BJ (cell line): Measurements from ENCODE around the gene CACFD1. TPM values are rescaled to one million over a fixed set of nuclear protein-coding genes. Genes with fewer than 3 reads are reported as not detected.

Experiments
- CTCF ChIA-PET: fragments of 350-600 bp; formaldehyde crosslinking; extraction: SDS; loops from one replicate; lab custom pipeline; 2021; ENCODE audit warnings: antibody characterized with exemption, inconsistent platforms; lab: Yijun Ruan, JAX
- POLR2A ChIA-PET: fragments of 300-600 bp; sonication (Branson Sonifier 250); formaldehyde crosslinking; extraction: SDS; loops from one replicate; lab custom pipeline; 2021; ENCODE audit warnings: antibody characterized with exemption; lab: Charles Lee
- DNase-seq: peaks from one replicate; pipeline ENCODE4 v3.0.0-alpha.2; 2011; ENCODE audit warnings: low read depth
- H3K27me3 ChIP-seq: 2 replicates; pipeline ENCODE4 v1.6.0; 2011; ENCODE audit warnings: low read length; ENCODE audit not compliant: control insufficient read depth, insufficient read depth
- H3K36me3 ChIP-seq: 2 replicates; pipeline ENCODE4 v1.5.1; 2011; ENCODE audit warnings: low read length; ENCODE audit not compliant: control insufficient read depth, insufficient read depth
- H3K4me3 ChIP-seq: 2 replicates; pipeline ENCODE4 v1.5.1; 2011; ENCODE audit warnings: low read depth, mild to moderate bottlenecking, control low read depth, low read length
- polyA plus RNA-seq: library from polyadenylated mRNA; depleted of rRNA; stranded (reverse); fragments of >200 nt; gene quantifications from 2 replicates; pipeline ENCODE4 v1.2.3, GENCODE V29; 2011
- TF ChIP-seq, protein P1 (sequence below): IDR thresholded peaks from 2 replicates; pipeline ENCODE4 v1.5.1; 2011; ENCODE audit warnings: low read depth, mild to moderate bottlenecking, control low read depth, inconsistent platforms, low read length, moderate library complexity; ENCODE audit not compliant: insufficient read depth

CACFD1 gene
- polyA plus RNA-seq, 1 experiment: 19.1 TPM

DNA sequence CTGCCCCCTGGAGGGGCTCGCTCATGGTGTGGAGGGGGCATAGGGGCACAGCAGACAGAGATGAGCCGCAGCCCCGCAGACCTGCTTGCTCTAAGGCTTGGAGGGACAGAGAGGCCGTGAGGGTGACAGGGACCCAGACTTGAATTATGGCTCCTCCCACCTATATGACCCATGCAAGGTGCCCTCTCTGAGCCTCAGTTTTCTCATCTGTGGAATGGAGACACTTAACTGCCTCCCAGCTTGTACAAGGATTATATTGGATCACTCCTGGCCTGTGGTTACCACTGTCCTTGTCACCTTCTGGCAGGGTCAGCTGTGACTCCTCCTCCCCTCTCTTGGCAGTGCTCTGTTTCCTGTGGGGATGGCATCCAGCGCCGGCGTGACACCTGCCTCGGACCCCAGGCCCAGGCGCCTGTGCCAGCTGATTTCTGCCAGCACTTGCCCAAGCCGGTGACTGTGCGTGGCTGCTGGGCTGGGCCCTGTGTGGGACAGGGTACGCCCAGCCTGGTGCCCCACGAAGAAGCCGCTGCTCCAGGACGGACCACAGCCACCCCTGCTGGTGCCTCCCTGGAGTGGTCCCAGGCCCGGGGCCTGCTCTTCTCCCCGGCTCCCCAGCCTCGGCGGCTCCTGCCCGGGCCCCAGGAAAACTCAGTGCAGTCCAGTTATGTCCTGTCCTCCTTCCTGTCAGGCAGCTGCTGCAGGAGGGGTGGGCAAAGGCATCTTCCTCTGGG, 4.7 kb upstream of the CACFD1 start:
- H3K36me3 ChIP-seq: no peaks in the 10 kb centered on the region
- no peak overlapping the region for H3K4me3 ChIP-seq
- ChIA-PET CTCF (interaction anchor here (1.5 kb wide), 1 partner anchor 269 kb away, joined by 3 read pairs; no protein-coding TSS in a partner anchor), POLR2A (no interaction called here)
- no peak for DNase-seq
- TF ChIP-seq, protein P1, sequence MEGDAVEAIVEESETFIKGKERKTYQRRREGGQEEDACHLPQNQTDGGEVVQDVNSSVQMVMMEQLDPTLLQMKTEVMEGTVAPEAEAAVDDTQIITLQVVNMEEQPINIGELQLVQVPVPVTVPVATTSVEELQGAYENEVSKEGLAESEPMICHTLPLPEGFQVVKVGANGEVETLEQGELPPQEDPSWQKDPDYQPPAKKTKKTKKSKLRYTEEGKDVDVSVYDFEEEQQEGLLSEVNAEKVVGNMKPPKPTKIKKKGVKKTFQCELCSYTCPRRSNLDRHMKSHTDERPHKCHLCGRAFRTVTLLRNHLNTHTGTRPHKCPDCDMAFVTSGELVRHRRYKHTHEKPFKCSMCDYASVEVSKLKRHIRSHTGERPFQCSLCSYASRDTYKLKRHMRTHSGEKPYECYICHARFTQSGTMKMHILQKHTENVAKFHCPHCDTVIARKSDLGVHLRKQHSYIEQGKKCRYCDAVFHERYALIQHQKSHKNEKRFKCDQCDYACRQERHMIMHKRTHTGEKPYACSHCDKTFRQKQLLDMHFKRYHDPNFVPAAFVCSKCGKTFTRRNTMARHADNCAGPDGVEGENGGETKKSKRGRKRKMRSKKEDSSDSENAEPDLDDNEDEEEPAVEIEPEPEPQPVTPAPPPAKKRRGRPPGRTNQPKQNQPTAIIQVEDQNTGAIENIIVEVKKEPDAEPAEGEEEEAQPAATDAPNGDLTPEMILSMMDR: no peak
- no peaks in the 10 kb centered on the region for H3K27me3 ChIP-seq

DNA sequence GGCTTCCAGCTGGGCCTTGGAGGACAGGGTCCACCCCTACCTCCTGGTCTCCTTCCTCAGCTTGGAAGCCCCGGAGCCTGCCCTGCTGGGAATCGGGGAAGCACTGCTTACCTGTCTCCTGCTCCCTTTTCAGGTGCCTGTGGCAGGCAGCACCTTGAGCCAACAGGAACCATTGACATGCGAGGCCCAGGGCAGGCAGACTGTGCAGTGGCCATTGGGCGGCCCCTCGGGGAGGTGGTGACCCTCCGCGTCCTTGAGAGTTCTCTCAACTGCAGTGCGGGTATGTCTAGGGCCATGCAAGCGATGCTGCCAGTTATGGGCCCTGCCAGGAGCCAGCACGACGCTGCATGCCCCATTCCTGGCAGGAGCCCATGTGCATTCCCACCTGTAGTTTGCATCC, 3.8 kb upstream of the CACFD1 start:
- Histone ChIP-seq H3K27me3 (no peaks in the 10 kb centered on the region), H3K36me3 (no peaks in the 10 kb centered on the region), H3K4me3 (no peak overlapping the region)
- TF ChIP-seq, protein P1: no peak
- no peak for DNase-seq
- ChIA-PET POLR2A (no interaction called here), CTCF (no interaction called here)

DNA sequence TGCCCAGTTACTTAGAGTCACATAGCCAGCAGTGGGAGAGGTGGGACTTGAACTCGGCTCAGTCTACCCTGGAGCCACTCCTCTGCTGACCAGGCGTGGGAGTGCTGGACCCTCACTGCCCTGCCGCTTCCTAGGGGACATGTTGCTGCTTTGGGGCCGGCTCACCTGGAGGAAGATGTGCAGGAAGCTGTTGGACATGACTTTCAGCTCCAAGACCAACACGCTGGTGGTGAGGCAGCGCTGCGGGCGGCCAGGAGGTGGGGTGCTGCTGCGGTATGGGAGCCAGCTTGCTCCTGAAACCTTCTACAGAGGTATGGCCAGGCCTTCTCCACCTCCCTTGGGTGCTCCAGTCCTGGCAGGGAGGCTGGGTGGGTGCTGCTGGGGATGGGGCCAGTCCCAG, 3.4 kb upstream of the CACFD1 start:
- no peak for DNase-seq
- TF ChIP-seq, protein P1: 0 out of 2 replicates have a peak, but pooled peaks have one; percentile 10
- H3K27me3 ChIP-seq: no peaks in the 10 kb centered on the region
- POLR2A ChIA-PET: no interaction called here
- CTCF ChIA-PET: no interaction called here
- no peak overlapping the region for H3K4me3 ChIP-seq
- no peaks in the 10 kb centered on the region for H3K36me3 ChIP-seq

DNA sequence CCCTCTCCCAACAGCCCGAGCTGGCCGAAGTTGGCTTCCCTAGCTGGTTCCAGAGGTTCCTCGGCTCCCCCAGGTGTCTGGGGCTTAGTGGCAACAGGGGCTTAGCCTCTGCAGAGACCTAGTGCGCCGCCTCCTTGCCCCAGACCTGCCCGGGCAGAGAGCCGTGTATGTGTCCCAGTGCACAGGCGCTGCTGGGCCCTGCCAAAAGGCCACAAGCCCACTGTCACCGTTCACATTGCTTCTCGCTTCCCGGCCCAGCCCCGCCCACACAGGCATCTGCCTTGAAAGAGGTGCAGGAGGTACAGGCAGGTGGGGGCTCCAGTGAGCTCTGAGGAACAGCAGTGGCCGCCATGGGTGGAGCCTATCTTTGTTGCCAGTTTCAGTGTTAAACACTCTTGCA, 2.5 kb upstream of the CACFD1 start:
- no peaks in the 10 kb centered on the region for H3K36me3 ChIP-seq
- TF ChIP-seq, protein P1: no peak
- no peak for DNase-seq
- no peak overlapping the region for H3K4me3 ChIP-seq
- H3K27me3 ChIP-seq: no peaks in the 10 kb centered on the region
- POLR2A ChIA-PET: no interaction called here
- CTCF ChIA-PET: no interaction called here

DNA sequence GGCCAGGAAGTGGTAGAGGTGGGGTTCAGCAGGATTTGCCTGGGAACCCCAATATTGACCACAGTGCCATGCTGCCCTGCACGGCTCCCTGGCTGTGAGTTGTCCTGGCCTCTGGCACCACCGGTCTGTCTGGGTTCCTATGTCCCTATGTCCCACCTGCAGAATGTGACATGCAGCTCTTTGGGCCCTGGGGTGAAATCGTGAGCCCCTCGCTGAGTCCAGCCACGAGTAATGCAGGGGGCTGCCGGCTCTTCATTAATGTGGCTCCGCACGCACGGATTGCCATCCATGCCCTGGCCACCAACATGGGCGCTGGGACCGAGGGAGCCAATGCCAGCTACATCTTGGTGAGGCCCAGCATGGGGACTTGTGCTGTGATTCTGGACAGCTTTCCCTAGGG, 2.0 kb upstream of the CACFD1 start:
- CTCF ChIA-PET: interaction anchor here (1.5 kb wide), 1 partner anchor 12 kb away, joined by 4 read pairs; no protein-coding TSS in a partner anchor
- TF ChIP-seq, protein P1: no peak
- H3K4me3 ChIP-seq: no peak overlapping the region
- DNase-seq: no peak
- no peaks in the 10 kb centered on the region for H3K27me3 ChIP-seq
- no peaks in the 10 kb centered on the region for H3K36me3 ChIP-seq
- POLR2A ChIA-PET: no interaction called here
